HTERT RPE-1 (cell line): Measurements from ENCODE around the gene SETD3.

Source experiments
- in situ Hi-C: fragments of 300-500 bp; cut with MboI; formaldehyde crosslinking; loops from 4 replicates; pipeline ENCODE4 v1.14.3; 2020; ENCODE audit warnings: low sequenced_read_pairs

The SETD3 gene

DNA sequence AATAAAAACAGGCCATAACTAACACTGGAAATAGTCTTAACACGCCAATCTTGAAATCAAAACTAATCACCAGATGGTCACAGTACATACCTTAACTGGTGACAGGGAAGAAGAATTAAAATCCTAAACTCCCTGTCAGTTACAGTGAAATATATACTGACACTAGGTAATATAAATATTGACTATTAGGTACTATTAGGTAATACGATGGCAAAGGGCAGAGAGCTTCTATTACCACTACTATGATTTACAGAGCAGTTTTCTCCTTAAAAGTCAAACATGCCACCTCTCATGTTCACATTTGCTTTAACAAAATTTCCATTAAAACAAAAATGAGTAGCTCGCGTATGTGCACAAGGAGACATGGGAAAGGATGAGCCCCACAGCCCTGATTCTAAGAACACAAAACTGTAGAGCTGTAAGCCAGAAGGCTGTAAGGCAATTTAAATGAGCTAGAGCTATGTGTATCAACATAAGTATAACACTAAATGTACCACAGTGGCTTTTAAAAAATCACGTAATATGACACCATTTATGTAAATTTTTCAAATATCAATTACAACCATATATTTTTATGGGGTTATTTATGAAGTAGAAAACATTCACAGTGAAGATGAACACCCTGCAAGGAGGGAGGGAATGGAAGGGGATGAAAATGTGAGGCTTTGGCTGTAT lies 19.1 kb downstream of the SETD3 start:
- in situ Hi-C loops, result no loop called here

DNA sequence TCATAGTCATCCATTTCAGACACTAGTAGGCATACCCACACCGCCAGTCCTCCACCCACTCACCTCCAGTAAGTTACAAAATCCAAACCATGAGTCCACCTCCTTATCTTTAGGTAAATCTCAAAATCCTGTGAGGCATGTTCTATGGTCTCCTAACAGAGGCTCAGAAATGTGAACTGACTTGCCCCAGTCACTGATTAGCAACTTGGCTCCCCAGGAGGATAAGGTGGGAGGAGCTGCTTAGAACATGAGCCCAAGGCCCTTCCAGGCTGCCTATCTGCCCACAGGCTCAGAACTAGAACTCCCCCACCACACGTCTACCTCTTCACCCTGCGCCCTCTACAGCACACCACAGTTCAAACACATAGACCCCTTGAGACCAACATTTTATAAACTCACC lies 19.9 kb downstream of the SETD3 start:
- in situ Hi-C loops, result no loop called here

- in situ Hi-C loops, result no loop called here
These were observed 21.1 kb downstream of the SETD3 start for GRCh38 chr14:99459481-99460100.

DNA sequence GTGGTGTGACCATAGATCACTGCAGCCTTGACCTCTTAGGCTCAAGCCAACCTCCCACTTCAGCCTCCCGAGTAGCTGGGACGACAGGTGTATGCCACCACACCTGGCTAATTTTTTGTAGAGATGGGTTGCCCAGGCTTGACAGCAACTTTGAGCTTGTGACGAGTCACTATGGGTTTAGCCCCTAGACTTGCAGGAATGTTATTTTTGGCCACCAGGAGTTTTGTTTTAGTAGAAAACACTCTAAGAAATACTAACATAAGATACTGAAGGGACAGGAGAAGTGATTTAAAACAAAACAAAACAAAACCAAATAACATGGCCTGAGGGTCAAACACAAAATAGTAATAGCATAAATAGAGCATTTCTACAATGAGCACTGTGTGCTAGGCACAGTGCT lies 26.4 kb downstream of the SETD3 start:
- in situ Hi-C loops, result no loop called here

GRCh38 chr14:99452968-99453367 lies 27.7 kb downstream of the SETD3 start:
- in situ Hi-C loops, result no loop called here

DNA sequence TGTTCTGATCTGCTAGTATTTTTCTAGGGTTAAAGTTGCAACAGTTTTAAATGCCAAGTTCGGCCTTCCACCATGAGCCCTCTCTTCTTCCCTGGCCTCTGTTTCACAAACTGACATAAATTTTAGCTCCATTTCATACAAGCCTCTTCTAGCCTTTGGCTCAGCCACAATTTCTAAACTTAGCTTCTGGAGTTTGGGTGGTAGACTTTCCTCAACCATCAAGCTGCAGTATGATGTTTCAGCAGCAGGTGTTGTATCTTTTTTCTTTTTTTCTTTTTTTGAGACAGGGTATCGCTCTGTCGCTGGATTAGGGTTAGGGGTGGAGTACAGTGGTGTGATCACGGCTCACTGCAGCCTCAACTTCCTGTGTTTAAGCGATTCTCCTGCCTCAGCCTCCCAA lies 29.4 kb downstream of the SETD3 start:
- in situ Hi-C loops, result no loop called here

- in situ Hi-C loops, result no loop called here
These were observed 30.4 kb downstream of the SETD3 start for GRCh38 chr14:99450266-99450665.

DNA sequence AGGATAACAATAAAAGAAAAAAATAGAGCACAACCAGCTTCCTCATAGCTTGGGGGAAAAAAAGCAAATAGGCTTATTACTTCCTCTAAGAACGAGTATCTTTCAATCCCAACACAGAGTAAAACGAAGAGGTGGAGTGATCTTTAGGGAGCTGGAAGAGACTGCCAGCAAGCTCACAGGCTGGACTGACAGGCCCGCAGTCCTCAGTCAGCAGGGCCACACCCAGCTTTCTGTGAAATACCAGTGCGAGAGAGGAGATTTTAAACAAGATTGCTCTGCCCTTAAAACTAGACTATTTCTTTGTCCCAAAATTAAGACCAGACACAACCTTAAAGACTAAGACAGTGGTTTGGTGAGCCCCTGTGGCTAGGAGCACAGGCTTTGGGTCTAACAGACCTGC lies 32.9 kb downstream of the SETD3 start:
- in situ Hi-C loops, result no loop called here

GRCh38 chr14:99445931-99446330 lies 34.7 kb downstream of the SETD3 start:
- in situ Hi-C loops, result no loop called here

GRCh38 chr14:99441918-99442317 lies 38.7 kb downstream of the SETD3 start:
- in situ Hi-C loops, result no loop called here

- in situ Hi-C loops, result no loop called here
These were observed 39.3 kb downstream of the SETD3 start for GRCh38 chr14:99441157-99441870.

- in situ Hi-C loops, result no loop called here
These were observed 40.4 kb downstream of the SETD3 start for GRCh38 chr14:99440278-99440677.

DNA sequence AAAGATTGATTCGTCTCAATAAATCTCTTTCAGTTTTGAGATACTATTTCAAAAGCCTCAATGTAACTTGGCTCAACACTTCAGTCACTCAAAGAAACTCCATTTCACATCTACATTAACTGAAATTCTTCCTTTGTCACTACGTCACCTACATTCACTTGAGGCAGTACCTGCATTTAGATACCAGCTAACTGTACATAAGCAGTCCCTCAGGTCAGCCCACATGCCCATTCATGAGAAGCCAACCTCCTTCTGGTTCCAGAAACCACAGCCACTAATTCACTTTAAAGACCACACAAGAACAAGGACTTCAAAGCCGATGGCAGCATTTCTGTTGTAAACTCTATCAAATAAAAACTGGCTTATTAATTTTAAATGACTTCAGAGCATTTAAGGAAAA lies 43.0 kb downstream of the SETD3 start:
- in situ Hi-C loops, result no loop called here

DNA sequence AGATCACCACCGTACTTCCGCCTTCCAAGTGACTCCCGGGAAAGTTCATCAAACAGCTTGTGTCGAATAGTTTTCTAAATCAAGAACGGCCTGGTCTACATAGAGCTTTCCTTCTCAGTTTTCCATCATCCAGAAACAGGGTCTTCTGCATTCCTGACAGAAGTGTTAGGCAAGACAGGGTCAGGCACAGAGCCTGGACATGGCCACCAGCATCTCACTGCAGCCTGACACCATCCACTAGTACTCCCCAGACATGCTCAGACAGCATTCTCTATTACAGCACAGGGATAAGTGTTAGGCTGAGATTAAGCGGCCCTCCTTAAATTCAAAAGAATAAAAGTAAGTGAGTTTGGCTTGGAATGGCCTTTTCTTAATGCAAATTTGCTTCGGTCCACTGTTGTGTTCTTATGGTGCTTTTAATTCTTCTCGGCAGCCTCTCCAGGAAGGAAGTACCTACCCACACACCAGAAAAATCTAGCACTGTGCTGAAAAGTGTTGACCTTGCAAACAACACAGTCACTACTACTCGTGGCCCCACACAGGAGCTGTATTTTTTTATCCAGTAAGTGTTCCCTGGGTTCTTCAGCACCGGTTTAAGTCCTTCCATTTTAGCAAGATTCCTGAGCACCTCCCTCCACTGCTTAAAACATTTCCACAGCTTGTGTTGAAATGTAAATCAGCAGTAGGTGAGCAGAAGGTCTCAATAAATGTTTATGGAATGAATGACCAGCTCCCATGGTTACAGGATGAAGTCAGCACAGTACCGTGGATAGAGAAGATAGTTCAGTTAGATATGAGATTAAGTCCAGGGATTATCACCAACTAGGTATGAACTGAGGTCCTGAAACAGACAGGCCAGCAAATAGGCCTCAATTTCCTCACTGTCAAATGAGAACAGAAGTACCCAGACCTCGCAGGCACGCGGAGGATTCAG lies 44.1 kb downstream of the SETD3 start:
- in situ Hi-C loops, result no loop called here

GRCh38 chr14:99435327-99435726 lies 45.3 kb downstream of the SETD3 start:
- in situ Hi-C loops, result no loop called here

DNA sequence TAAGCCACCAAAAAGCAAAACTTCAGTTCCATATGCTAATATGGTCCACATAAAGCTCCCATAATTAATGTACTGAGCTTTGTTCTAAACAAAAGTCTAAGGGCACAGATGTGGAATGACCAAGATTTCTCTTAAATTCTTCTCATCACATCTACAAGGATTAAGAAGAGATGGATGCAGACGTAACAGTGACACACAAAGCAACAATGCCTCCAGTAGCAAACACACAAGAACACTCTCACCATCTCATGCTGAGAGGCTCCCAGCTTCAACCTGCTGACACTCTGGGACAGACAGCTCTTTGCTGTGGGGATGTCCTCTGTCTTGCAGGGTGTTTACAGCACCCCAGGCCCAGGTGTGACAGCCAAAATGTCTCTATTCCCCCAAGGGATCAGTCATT lies 48.2 kb downstream of the SETD3 start:
- in situ Hi-C loops, result no loop called here

DNA sequence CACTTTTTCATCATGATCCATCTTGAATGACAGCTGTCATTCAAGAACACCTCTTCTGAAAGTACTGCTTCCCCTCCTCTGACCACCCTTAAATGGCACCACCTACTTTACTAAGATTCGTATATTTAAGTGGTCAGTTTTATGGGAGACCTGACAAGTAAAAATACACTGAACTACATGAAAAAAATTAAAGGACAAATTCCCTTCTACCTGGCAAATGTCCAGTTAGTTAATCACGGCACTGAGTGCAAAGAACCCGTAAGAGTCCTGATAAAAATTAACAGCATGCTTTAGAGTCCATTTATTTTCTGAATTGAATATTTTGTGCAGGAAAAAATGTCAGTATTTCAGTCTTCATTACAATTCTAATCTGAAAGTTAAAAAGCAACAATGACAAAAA lies 48.7 kb downstream of the SETD3 start:
- in situ Hi-C loops, result no loop called here

- in situ Hi-C loops, result no loop called here
These were observed 50.2 kb downstream of the SETD3 start for GRCh38 chr14:99430491-99430890.

GRCh38 chr14:99427632-99428300 lies 52.9 kb downstream of the SETD3 start:
- in situ Hi-C loops, result no loop called here

DNA sequence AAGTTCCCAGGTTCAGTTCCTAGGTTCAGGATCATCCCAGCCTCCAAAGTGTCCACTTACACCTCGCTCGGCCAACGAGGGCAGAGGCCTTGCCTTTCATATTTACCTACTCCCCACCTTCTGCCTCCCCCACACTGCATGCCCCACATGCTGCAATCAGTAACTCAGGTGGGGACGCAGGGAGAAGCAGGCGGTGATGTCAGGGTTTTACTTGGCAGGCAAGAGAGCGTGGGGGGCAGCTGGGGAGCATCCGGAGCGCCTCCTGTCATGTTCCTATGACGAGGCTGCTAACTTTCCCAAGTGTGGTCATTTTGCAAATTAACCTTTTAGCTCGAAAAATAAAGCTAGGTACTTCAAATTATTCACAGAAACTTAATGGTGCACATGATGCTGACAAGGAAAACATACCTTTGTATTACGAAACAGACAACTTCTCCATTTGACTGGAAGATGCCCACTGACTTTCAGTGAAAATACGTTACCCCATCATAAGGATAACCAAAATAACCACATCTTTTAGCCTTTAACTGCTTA lies 53.8 kb downstream of the SETD3 start:
- in situ Hi-C loops, result no loop called here
